ENCODE measurements around the gene KRTDAP.

Gene KRTDAP, protein sequence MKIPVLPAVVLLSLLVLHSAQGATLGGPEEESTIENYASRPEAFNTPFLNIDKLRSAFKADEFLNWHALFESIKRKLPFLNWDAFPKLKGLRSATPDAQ

DNA sequence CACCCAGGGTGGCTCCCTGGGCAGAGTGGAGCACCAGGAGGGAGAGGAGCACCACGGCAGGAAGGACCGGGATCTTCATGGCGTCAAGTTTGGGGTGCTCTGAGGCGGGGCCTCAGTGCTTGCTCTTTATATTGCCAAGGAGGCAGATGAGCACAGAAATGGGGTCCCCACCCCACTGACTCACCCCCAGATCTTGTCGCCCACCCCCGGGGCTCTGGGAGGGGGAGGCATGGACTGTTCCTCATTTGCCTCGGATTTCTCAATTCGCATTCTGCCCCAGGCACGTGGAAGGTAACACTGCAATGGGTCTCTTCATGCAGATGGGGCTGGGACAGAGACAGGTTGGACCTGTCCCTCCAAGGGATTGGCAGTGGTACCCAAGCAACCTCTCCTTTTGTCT, at the start of gene KRTDAP:
Gene KRTDAP (minus strand): TSS at position 101 of the 400 bp plus-strand sequence. CDS start 22 bp downstream, at position 79.
- TF ChIP-seq GATA2 (IDR thresholded peaks at IDR 0.05; ENCODE audit: low read depth, low read length) (no peak), GATA3 (IDR thresholded peaks at IDR 0.05; ENCODE audit: low read depth, low read length) (no peak)

DNA sequence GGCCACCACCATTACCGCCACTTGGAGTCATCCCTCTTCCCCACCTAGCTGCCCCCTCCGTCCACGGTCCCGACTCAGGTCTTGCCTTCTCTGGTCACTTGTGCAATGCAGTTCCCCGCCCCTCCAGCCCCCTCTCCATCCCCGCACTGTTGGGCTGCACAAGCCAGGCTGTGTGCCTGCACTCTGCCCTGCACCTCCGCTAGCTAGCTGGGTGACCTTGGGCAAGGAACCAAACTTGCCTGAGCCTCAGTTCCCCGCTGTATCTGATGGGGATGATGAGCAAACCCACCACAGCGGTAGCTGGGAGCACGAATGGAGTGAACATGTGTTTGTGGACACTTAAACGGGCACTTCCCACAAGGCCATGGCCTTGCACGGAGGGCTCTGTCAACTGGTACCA, 49.6 kb upstream of the KRTDAP start:
- TF ChIP-seq GATA2 (IDR thresholded peaks at IDR 0.05; ENCODE audit: low read depth, low read length) (no peak), GATA3 (IDR thresholded peaks at IDR 0.05; ENCODE audit: low read depth, low read length) (no peak)

DNA sequence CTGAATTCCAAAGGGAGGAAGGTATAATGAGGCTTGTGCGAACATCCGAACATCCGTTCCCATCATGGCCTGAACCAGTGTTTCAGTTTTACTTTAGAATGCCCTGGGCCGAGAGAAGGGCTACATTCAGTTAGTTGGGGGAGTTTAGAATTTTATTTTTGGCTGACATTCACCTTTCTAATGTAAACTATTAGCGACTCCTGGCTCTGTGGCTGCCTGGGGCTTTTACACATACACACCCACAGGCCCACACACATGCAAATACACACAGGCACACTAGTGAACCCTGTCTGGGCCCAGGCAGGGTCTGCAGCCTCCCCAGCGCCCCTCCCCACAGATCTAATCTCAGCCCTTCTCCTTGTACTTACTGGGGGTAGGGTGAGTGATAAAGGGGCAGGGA, 49.0 kb upstream of the KRTDAP start:
- TF ChIP-seq GATA3 (IDR thresholded peaks at IDR 0.05; ENCODE audit: low read depth, low read length) (no peak), GATA2 (IDR thresholded peaks at IDR 0.05; ENCODE audit: low read depth, low read length) (no peak)

DNA sequence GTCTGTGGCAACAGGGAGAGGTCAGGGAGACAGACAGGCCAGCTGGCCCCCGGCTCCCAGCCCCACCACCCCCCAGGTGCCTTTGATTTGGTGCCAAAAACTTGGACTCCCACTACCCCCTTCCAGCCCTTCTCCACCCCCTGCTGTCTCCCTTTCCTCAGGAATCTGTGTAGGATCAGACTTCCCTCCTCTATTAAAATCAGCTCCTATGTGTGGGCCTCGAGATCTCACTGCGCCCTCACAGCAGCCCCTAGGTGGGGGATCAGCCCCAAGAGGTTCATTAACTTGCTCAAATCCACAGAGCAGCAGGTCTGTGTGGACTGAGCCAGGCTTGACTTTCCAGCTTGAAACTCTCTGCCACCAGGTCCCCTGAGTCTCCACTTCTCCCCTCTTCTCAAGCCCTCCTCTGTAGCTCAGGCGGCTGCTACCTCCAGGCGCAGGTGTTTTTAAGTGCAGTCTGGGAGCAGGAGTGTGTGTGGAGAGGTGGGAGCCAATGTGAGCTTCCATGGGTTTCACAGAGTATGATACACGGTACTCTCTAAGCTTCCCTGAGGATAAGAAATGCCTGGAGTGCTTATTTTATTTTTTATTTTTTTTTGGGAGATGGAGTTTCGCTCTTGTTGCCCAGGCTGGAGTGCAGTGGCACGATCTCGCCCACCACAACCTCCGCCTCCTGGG, 44.7 kb upstream of the KRTDAP start:
- TF ChIP-seq GATA3 (IDR thresholded peaks at IDR 0.05; ENCODE audit: low read depth, low read length) (no peak), GATA2 (IDR thresholded peaks at IDR 0.05; ENCODE audit: low read depth, low read length) (no peak)

DNA sequence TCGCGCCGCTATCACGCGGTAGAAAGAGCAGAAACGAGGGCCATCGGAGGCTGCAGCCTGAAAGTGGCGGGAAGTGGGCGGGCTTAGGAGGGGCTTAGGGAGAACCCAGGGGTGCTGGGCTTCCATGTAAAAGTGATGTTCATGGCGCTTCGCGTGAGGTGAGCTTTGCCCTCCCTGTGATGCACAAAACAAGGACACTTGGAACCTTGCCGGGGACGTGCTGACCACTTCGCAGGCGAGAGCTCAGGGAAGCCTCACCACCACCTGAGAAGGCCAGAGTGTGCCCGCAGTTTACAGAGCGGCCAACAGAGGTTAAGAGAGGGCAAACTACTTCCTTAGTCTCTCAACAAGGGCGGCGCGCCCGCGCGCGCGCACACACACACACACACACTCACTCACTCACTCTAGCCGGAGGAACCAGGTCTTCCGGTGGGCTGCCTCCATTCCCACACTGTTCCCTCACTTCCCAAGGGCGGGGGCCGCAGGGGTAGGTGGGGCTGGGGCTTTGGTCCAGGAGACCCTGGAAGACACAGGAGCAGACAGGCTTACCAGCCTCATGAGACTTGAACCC, 43.6 kb upstream of the KRTDAP start:
- TF ChIP-seq GATA3 (IDR thresholded peaks at IDR 0.05; ENCODE audit: low read depth, low read length) (no peak), GATA2 (IDR thresholded peaks at IDR 0.05; ENCODE audit: low read depth, low read length) (no peak)

DNA sequence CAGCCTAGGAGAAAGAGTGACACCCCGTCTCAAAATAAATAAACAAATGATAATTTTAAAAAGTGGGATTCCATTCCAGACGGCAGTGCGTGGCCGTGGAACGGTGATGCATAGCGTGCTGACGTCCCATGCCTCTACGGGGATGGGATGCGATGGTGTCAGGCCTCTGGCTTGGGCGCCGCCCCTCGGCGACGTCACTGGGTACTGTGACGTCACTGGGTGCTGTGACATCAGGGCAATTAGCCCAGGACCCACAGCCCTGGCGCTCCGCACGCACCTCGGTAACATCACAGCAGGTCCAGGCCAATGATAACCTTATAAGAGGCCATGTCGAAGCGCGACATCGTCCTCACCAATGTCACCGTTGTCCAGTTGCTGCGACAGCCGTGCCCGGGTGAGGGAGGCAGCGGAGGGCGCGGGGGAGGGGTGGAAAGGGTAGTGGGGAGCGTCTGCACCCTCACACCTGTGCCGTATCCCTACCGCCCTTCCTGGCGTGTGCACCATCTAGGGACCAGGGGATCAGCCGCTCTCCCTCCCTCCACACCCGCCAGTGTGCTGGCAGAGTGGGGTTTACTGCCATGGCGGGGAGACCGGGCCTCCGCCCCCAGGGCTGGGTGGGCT, 43.0 kb upstream of the KRTDAP start, which contains the start of gene GAPDHS:
Gene GAPDHS (plus strand): TSS at position 256 of the 621 bp plus-strand sequence. CDS start 72 bp downstream, at position 328.
- no peak for TF ChIP-seq GATA3 (IDR thresholded peaks at IDR 0.05; ENCODE audit: low read depth, low read length)
- TF ChIP-seq GATA2 (IDR thresholded peaks at IDR 0.05; ENCODE audit: low read depth, low read length) = no peak

DNA sequence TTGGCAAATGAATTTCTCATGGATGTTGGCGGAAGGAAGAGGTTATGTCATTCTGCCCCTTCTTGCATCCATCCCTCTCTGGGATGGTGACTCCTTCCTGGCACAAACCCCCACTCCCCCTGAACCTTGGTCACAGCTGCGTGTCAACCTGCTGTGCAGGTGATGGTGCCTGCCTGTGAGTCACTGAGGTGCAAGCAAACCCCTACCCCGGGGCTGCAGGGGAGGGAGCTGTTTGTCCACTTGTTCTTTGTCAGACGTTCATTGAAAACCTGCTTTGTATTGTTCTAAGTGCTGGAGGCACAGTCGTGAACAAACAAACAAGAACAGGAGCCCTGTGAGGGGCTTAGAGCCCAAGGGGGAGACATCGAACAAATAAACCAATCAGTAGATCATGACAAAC, 41.0 kb upstream of the KRTDAP start:
- TF ChIP-seq GATA3 (IDR thresholded peaks at IDR 0.05; ENCODE audit: low read depth, low read length) (no peak), GATA2 (IDR thresholded peaks at IDR 0.05; ENCODE audit: low read depth, low read length) (no peak)

DNA sequence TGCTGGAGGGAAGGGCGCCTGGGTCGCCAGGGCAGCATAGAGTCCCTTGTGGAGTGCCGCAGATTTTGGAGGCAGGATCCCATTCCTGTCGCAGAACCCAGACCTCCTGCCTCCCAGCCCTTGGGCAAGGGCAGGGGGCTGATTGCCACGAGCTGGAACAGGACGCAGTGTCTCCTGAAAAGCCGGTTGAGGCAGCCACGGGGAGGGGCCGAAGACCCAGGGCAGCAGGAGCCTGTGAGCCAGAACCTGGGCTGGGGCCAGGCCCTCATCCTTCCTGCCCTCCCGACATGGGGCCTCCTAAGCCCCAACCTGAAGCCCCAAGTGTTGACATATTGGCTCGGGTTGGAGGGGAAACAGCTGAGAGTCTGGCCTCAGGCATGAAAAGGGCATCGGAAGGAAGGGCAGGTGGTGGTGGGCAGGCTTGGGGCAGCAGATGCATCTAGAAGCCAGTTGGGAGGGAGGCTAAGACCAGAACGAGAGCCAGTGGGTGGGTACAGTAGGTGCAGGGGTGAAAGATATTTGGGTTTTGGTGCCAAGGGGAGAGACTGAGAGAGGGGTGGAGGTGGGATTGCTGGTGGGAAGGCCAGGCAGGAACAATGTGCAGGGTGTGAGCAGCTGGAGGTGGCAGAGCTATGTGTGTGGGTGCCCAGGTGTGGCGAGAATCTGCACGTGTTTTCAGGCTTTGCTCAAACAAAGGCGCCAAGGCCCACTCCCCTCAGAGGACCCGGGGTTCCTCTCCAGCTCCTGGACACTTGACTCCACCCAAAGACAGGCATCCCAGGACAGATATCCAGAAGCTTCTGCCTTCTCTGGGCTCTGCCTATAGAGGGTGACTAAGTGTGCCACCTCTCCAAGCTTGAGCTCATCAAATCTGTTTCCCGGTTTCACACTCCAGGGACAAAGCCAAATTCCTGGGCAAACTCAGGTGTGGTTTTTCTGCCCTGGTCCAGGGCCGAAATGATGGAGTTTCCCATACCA, 39.3 kb upstream of the KRTDAP start:
- TF ChIP-seq GATA3 (IDR thresholded peaks at IDR 0.05; ENCODE audit: low read depth, low read length) = no peak
- TF ChIP-seq GATA2 (IDR thresholded peaks at IDR 0.05; ENCODE audit: low read depth, low read length) = no peak

DNA sequence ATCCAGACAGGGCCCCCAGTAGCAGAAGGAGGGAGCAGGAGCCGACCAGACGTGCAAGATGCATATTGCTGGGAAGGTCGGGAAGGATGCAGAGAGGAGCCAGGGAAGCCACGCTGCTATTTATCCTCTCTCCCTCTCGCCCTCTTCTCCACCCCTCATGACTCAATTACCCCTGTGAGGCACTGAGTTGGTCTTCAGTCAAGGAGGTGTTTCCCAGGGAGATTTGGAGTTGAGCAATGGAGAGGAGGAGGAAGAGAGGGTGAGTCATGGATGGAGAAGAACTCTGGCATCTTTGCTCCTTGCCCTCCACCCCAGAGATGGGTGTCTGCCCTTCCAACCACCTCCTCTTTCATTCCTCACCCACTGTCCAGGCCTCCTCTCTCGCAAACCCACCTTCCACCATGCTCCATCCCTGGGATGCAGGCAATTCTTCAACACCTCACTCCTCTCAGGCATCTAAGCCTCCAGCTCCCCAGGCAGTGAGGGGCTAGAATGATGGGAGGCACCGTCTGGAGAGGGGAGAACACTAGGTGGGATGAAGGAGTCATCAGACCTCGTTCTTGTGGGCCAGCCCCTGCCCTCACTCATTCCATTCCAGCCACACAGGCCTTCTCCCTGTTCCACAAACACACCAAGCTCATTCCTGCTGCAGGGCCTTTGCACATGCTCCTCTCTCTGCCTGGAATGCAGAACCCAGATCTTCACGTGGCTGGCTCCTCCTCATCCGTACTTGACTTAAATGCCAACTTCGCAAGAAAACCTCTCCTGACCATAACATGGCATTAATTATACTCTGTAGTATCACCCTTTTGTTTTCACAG, 38.2 kb upstream of the KRTDAP start, which contains the start of gene SBSN:
Gene SBSN (minus strand): TSS at position 94 of the 821 bp plus-strand sequence. CDS start 30 bp downstream, at position 64.
- no peak for TF ChIP-seq GATA2 (IDR thresholded peaks at IDR 0.05; ENCODE audit: low read depth, low read length)
- TF ChIP-seq GATA3 (IDR thresholded peaks at IDR 0.05; ENCODE audit: low read depth, low read length) = no peak

DNA sequence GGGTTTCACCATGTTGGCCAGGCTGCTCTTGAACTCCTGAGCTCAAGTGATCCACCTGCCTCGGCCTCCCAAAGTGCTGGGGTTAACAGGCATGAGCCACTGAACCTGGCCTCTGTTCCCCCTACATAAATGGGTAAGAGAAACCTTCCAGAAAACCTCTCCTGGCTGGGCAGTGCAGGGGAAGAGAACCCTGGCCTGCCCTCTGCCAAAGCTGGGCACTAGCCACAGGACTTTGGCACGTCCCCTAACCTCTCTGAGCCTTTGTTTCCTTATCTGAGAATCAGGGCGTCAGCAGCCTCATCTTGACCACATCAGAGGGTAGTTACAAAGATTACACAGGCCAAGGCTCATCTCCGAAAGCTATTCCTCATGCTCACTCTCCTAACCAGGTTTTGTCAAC, 35.6 kb upstream of the KRTDAP start:
- TF ChIP-seq GATA3 (IDR thresholded peaks at IDR 0.05; ENCODE audit: low read depth, low read length) = no peak
- no peak for TF ChIP-seq GATA2 (IDR thresholded peaks at IDR 0.05; ENCODE audit: low read depth, low read length)

DNA sequence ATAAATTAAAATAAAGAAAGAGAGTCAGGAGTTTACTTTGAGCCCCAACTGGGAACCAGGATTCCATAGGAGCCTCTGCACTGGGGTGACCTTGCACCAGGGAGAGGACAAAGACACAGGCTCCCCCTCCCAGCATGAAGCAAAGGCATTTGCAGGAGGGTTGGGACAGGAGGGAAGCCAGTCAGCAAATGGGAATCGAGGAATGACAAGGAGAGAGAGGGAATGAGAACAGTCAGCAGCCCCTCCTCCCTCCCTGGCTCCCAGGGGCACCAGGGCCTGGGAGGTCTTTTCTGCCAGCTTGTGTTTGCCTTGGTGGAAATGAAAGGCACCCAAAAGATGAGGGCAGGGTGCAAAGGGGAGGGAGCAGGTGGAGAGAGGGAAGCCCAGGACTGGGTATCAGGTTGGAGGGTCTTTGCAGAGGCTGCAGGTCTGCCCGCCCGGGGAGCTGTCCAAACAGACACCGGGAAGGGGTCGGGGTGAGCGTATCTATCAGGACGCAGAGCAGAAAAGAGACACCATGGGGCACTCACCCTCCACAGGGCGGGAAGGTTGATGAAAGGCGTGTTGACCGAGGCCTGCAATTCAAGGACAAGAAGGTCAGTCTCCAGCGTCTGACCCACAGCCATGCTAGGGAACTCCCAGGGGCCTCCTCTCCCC, 34.0 kb upstream of the KRTDAP start:
- TF ChIP-seq GATA2 (IDR thresholded peaks at IDR 0.05; ENCODE audit: low read depth, low read length) (no peak), GATA3 (IDR thresholded peaks at IDR 0.05; ENCODE audit: low read depth, low read length) (no peak)

DNA sequence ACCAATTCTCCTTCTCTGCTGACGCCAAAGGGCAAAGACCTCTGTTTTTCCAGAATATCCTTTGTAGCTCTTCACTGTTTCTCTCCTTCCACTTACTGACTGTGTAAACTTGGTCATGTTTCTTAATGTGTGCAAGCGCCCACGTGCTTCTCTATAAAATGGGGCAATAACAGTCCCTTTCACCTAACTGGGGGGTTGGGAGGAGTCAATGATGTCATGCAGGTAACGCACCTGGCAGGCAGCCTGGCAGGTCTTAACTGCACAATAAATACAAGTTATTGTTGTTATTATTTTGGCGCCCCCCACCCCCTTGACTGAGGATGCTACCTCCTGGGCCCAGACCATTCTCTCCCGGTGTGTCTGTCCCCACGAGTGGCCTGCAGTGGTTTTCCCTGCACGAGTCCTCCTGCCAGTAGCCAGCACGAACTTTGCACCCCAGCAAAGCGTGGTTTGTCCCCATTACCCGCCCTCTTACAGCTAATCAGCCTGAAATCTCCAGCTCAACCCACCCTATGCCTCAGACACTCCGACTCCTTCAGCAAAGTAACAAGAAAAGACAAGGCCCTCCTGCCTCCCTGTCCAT, 32.6 kb upstream of the KRTDAP start:
- TF ChIP-seq GATA3 (IDR thresholded peaks at IDR 0.05; ENCODE audit: low read depth, low read length) (no peak), GATA2 (IDR thresholded peaks at IDR 0.05; ENCODE audit: low read depth, low read length) (no peak)
